Right lobe of liver (tissue), 6 donors: Measurements from ENCODE around the gene NOXO1. TPM values are rescaled to one million over a fixed set of nuclear protein-coding genes. Genes with fewer than 3 reads are reported as not detected.
A peak's percentile ranks its signal among the peaks of the same experiment; 100 is the strongest.

Experiments
- ATAC-seq, 4 donors: fragments of 200-7000 bp; cut with Tn5 transposase; one replicate each; pipeline ENCODE4 v1.9.1; 2020; ENCODE audit warnings: mild to moderate bottlenecking in 4 of 4, moderate library complexity in 4 of 4
- DNase-seq, 3 donors: peaks; one replicate each; pipeline ENCODE4 v3.0.0-alpha.2; 2020
- H3K27ac ChIP-seq, 3 donors: fragments of 200-600 bp; one replicate each; pipeline ENCODE4 v1.8.0; 2022
- H3K27me3 ChIP-seq, 2 donors: fragments of 200-600 bp; one replicate each; pipeline ENCODE4 v1.8.0; 2022
- H3K36me3 ChIP-seq, 4 donors: fragments of 200-600 bp; sonication (generic) in 1 of 4; one replicate each; pipeline versions ENCODE4 v1.5.1 to v1.8.0; 2017 to 2022; ENCODE audit warnings: control low read depth in 1 of 4
- H3K4me1 ChIP-seq, 4 donors: fragments of 200-600 bp; sonication (generic) in 1 of 4; one replicate each; pipeline versions ENCODE4 v1.5.1 to v1.8.0; 2017 to 2022; ENCODE audit warnings: control low read depth in 1 of 4
- H3K4me3 ChIP-seq, 3 donors: fragments of 200-600 bp; one replicate each; pipeline ENCODE4 v1.8.0; 2022
- H3K9me3 ChIP-seq, 4 donors: fragments of 200-600 bp; sonication (generic) in 1 of 4; one replicate each; pipeline versions ENCODE4 v1.5.1 to v1.8.0; 2017 to 2022; ENCODE audit warnings: control low read depth in 1 of 4
- POLR2A ChIP-seq: fragments of 450-650 bp; IDR thresholded peaks from one replicate; pipeline ENCODE4 v1.6.1; 2017; ENCODE audit warnings: antibody characterized with exemption, mild to moderate bottlenecking
- WGBS: methylation state at CpG from one replicate; pipeline ENCODE4 v1.1.6; 2018; ENCODE audit warnings: low coverage, low lambda C conversion rate; ENCODE audit not compliant: insufficient coverage; ENCODE audit errors: missing lambda C conversion rate; 5-methylcytosine and 5-hydroxymethylcytosine counted together
- intact Hi-C, 2 donors: fragments of 100-400 bp; cut with DNase I; formaldehyde crosslinking; loops; one replicate each; pipeline versions ENCODE4 v1.11.2 to v1.14.1; 2022
- small RNA-seq, 2 experiments: library from RNA; depleted of rRNA; stranded (forward); fragments of <200 nt; gene quantifications; one replicate each; pipeline ENCODE3, GENCODE V24; 2016
- total RNA-seq, 6 experiments: library from RNA; depleted of rRNA in 2 of 6; stranded (reverse); fragments of >200 nt in 2 of 6; fragmentation: NEBNext Ultra II Directional in 3 of 6; extraction: Animal tissue kit (Norgen Biotek cat#: 25700) in 3 of 6; gene quantifications; one replicate each; pipeline versions ENCODE4 v1.1.0 to v1.2.4, GENCODE V29; 2016 to 2023
- TF ChIP-seq, protein P1 (sequence below), 4 donors: fragments of 200-600 bp in 3 of 4; fragments of 450-650 bp in 1 of 4; IDR thresholded peaks; one replicate each; pipeline versions ENCODE4 v1.5.1 to v1.8.0; 2016 to 2022; ENCODE audit warnings: antibody characterized with exemption in 4 of 4, mild to moderate bottlenecking in 2 of 4
- donor health status: DM: no; HTN: yes; CAD: no.
- donor health status: DM: no; HTN: no; CAD: no.
- donor health status: DM: no; HTN: no; CAD: no.
- donor health status: DM: no; HTN: yes; CAD: no.
- donor health status: DM: no; HTN: yes; CAD: no.

NOXO1 gene
- total RNA-seq, 6 experiments from 2014 or later, result 0.51 to 1.3 (median 0.60) TPM; not detected in 2

DNA sequence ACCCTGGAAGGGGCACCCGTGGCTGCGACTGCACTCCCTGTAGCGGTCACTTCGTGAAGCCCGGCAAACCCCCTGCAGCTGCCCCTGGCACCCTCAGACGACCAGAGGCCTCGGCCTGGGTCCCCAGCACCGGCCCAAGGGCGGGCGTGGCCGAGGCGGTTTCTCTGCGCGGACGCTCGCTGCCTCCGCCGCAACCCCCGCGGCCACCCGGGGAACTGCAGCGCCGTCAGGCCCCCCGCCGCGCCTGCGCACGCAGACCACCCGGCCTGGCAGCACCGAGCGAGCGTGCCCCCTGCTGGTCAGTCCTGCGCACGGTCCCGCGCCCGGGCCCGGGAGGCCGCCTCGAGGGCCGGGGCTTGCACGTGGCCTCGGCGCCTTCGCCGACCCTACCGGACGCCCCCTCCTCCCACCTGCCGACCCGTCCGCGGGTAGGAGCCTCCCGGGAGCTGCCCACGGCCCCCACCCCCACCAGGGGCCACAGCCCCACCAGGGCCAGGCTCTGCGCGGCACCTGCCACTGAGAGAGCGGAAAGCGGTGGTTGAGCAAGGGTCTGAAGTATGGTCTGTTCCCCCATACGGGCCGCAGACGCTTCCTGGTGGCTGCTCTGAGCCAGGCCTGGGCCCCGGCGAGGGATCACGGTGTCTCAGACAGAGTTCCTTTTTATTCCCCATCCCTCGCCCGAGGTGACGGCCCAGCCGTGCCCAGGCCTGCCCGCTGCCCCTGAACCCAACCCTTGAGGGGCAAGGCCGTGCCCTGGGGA lies 51.5 kb downstream of the NOXO1 start:
- intact Hi-C loops, result loop anchor here (5.0 kb wide), 2 partner anchors 67 to 72 kb away; no protein-coding TSS in a partner anchor

DNA sequence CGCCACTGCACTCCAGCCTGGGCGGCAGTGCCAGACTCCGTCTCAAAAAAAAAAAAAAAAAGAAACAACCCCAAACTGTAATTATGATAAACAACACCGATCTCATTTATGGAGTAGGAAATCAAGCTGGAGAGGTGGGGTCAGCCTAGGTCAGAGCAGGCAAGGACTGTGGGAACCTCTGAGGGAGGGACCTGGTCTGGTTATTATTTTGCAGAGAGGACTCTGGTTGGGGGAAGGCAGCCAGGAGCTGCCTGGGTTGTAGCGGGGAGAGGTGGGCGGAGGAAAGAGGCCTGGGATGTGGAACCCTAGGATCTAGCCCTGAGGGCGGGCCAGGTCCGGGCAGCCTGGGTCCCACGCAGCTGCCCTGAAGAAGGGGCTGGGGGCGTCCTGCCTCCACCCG lies 52.2 kb downstream of the NOXO1 start:
- Histone ChIP-seq H3K9me3 (no peaks in the 10 kb centered on the region), H3K4me3 (peak overlapping the region; percentile 55 to 57 (median 56)), H3K36me3 (no peaks in the 10 kb centered on the region), H3K27ac (peak overlapping the region; percentile 22 to 70 (median 33)), H3K4me1 (peaks cover 0 to 22% (median 0%) of the 10 kb centered on the region in 4 donors), H3K27me3 (no peaks in the 10 kb centered on the region)
- DNase-seq (peak in 1 of 3 donors; percentile 63), ATAC-seq (peak; percentile 30 to 67 (median 46))
- intact Hi-C loops, result no loop called here
- WGBS, result 8% methylated on average over 3 of the region's 11 CpGs
- no peak for TF ChIP-seq POLR2A
- TF ChIP-seq, protein P1, sequence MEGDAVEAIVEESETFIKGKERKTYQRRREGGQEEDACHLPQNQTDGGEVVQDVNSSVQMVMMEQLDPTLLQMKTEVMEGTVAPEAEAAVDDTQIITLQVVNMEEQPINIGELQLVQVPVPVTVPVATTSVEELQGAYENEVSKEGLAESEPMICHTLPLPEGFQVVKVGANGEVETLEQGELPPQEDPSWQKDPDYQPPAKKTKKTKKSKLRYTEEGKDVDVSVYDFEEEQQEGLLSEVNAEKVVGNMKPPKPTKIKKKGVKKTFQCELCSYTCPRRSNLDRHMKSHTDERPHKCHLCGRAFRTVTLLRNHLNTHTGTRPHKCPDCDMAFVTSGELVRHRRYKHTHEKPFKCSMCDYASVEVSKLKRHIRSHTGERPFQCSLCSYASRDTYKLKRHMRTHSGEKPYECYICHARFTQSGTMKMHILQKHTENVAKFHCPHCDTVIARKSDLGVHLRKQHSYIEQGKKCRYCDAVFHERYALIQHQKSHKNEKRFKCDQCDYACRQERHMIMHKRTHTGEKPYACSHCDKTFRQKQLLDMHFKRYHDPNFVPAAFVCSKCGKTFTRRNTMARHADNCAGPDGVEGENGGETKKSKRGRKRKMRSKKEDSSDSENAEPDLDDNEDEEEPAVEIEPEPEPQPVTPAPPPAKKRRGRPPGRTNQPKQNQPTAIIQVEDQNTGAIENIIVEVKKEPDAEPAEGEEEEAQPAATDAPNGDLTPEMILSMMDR (IDR thresholded peaks at IDR 0.05), result no peak

More for the DNA sequence above, 51.5 kb downstream of the NOXO1 start:
- Histone ChIP-seq H3K4me3 (peak overlapping the region; percentile 55 to 57 (median 56)), H3K4me1 (peaks cover 0 to 22% (median 0%) of the 10 kb centered on the region in 4 donors), H3K27me3 (no peaks in the 10 kb centered on the region), H3K9me3 (no peaks in the 10 kb centered on the region), H3K27ac (peak overlapping the region; percentile 22 to 70 (median 33)), H3K36me3 (no peaks in the 10 kb centered on the region)
- no CpG with 5 or more reads among the region's 70 CpGs for WGBS
- TF ChIP-seq POLR2A, result peak; percentile 15
- TF ChIP-seq, protein P1 (IDR thresholded peaks at IDR 0.05), result peak; percentile 98 to 100 (median 99)
- ATAC-seq (peak; percentile 87 to 95 (median 91)), DNase-seq (peak; percentile 91 to 92 (median 91))

Small RNAs within 50 kb of the gene (small RNA-seq; reads per million reads assigned to genes)
- 0 reads per million in 2 experiments for gene AC005363.2
- gene RN7SL219P, result 0 reads per million in 2 experiments
- 0 reads per million in 2 experiments for gene SNORA10
- 0 reads per million in 2 experiments for gene SNORA64

Other genes starting within 250 kb of the NOXO1 start
- gene NME3, start 209.9 kb downstream of the NOXO1 start, total RNA-seq, result 10 to 100 TPM; 17.9 to 36.1 (median 23.2) TPM
- gene EME2, start 208.7 kb downstream of the NOXO1 start, total RNA-seq, result 10 to 100 TPM in 1 of 6 experiments, 1 to 10 TPM in 5; 3.8 to 11.1 (median 5.0) TPM
- gene MRPS34, start 208.3 kb downstream of the NOXO1 start, total RNA-seq, result 10 to 100 TPM; 42.5 to 90.5 (median 52.9) TPM
- gene SPSB3, start 198.9 kb downstream of the NOXO1 start, total RNA-seq, result 10 to 100 TPM; 18.6 to 42.5 (median 34.5) TPM
- 10 to 100 TPM; 21.1 to 90.3 (median 32.6) TPM for gene NUBP2, start 198.5 kb downstream of the NOXO1 start, total RNA-seq
- 100 to 1,000 TPM in 1 of 6 experiments, 10 to 100 TPM in 5; 38.7 to 124 (median 85.3) TPM for gene IGFALS, start 187.8 kb downstream of the NOXO1 start, total RNA-seq
- 100 to 1,000 TPM in 4 of 6 experiments, 10 to 100 TPM in 2; 77.9 to 161 (median 143) TPM for gene HAGH, start 154.6 kb downstream of the NOXO1 start, total RNA-seq
- gene FAHD1, start 154.3 kb downstream of the NOXO1 start, total RNA-seq, result 10 to 100 TPM; 25.5 to 96.5 (median 36.0) TPM
- gene MEIOB, start 109.3 kb downstream of the NOXO1 start, total RNA-seq, result under 1 TPM in 2 of 6 experiments, not detected in 4; 0.39 to 0.40 TPM
- not detected for gene HS3ST6, start 63.1 kb downstream of the NOXO1 start, total RNA-seq
- gene MSRB1, start 38.3 kb downstream of the NOXO1 start, total RNA-seq, result 100 to 1,000 TPM in 3 of 6 experiments, 10 to 100 TPM in 3; 63.4 to 121 (median 98.5) TPM
- under 1 TPM in 1 of 6 experiments, not detected in 5; 0.12 TPM for gene RPL3L, start 26.8 kb downstream of the NOXO1 start, total RNA-seq
- gene NDUFB10, start 21.9 kb downstream of the NOXO1 start, total RNA-seq, result 100 to 1,000 TPM in 2 of 6 experiments, 10 to 100 TPM in 4; 68.7 to 210 (median 81.2) TPM
- 1,000 to 10,000 TPM in 1 of 6 experiments, 100 to 1,000 TPM in 5; 451 to 1,052 (median 541) TPM for gene RPS2, start 16.6 kb downstream of the NOXO1 start, total RNA-seq
- gene RNF151, start 14.6 kb downstream of the NOXO1 start, total RNA-seq, result not detected
- gene TBL3, start 9.4 kb downstream of the NOXO1 start, total RNA-seq, result 10 to 100 TPM; 15.8 to 42.4 (median 18.1) TPM
- gene GFER, start 2.7 kb upstream of the NOXO1 start, total RNA-seq, result 10 to 100 TPM; 16.1 to 18.6 (median 18.0) TPM
- gene SYNGR3, start 8.5 kb upstream of the NOXO1 start, total RNA-seq, result under 1 TPM in 1 of 6 experiments, not detected in 5; 0.22 TPM
- gene ZNF598, start 28.4 kb upstream of the NOXO1 start, total RNA-seq, result 10 to 100 TPM; 21.6 to 46.4 (median 25.0) TPM
- 10 to 100 TPM in 2 of 6 experiments, 1 to 10 TPM in 4; 2.7 to 12.3 (median 8.2) TPM for gene NPW, start 38.3 kb upstream of the NOXO1 start, total RNA-seq
- 100 to 1,000 TPM; 129 to 284 (median 186) TPM for gene NHERF2, start 45.4 kb upstream of the NOXO1 start, total RNA-seq
- 100 to 1,000 TPM in 1 of 6 experiments, 10 to 100 TPM in 5; 12.0 to 127 (median 42.6) TPM for gene NTHL1, start 66.4 kb upstream of the NOXO1 start, total RNA-seq
- gene TSC2, start 66.5 kb upstream of the NOXO1 start, total RNA-seq, result 100 to 1,000 TPM in 1 of 6 experiments, 10 to 100 TPM in 5; 25.7 to 124 (median 59.4) TPM
- 10 to 100 TPM; 28.5 to 58.2 (median 42.8) TPM for gene PKD1, start 154.4 kb upstream of the NOXO1 start, total RNA-seq
- 10 to 100 TPM in 3 of 6 experiments, 1 to 10 TPM in 3; 3.8 to 14.6 (median 8.7) TPM for gene RAB26, start 167.2 kb upstream of the NOXO1 start, total RNA-seq
- 10 to 100 TPM; 40.9 to 56.2 (median 46.2) TPM for gene TRAF7, start 174.3 kb upstream of the NOXO1 start, total RNA-seq
- gene CASKIN1, start 215.1 kb upstream of the NOXO1 start, total RNA-seq, result not detected
- 10 to 100 TPM; 13.1 to 51.0 (median 17.5) TPM for gene MLST8, start 224.0 kb upstream of the NOXO1 start, total RNA-seq
- 1 to 10 TPM in 4 of 6 experiments, under 1 TPM in 2; 0.74 to 3.7 (median 2.0) TPM for gene BRICD5, start 229.4 kb upstream of the NOXO1 start, total RNA-seq
- 10 to 100 TPM in 1 of 6 experiments, 1 to 10 TPM in 5; 3.8 to 14.2 (median 6.9) TPM for gene PGP, start 233.4 kb upstream of the NOXO1 start, total RNA-seq
- gene E4F1, start 242.1 kb upstream of the NOXO1 start, total RNA-seq, result 10 to 100 TPM in 4 of 6 experiments, 1 to 10 TPM in 2; 8.9 to 11.3 (median 10.4) TPM